Panc1 (cell line): ENCODE measurements around the gene DESI1. TPM values are rescaled to one million over a fixed set of nuclear protein-coding genes. Genes with fewer than 3 reads are reported as not detected.
"Not testable (repeated sequence)": the region's sequence is repeated elsewhere in the genome, so short reads cannot be mapped to it uniquely, and the experiment has no call there.

ENCODE experiments used
- ATAC-seq: fragments of 200-7000 bp; cut with Tn5 transposase; 2 replicates; pipeline ENCODE4 v1.9.1; 2020; ENCODE audit warnings: mild to moderate bottlenecking, moderate library complexity
- BruUV-seq: library from RNA; stranded (reverse); fragments of 400-500 nt; replicated peaks from 2 replicates; lab custom pipeline; 2021; lab: Mats Ljungman, UMichigan
- CTCF ChIA-PET: fragments of 300-600 bp; sonication (Branson Sonifier 250); formaldehyde crosslinking; loops from one replicate; lab custom pipeline; 2022; ENCODE audit warnings: antibody characterized with exemption; lab: Charles Lee
- POLR2A ChIA-PET: fragments of 300-600 bp; sonication (Branson Sonifier 250); formaldehyde crosslinking; loops from one replicate; lab custom pipeline; 2022; ENCODE audit warnings: antibody characterized with exemption; lab: Charles Lee
- DNase-seq: peaks from one replicate; pipeline ENCODE4 v3.0.0-alpha.2; 2010; ENCODE audit warnings: low read depth, low spot score
- H3K27ac ChIP-seq: 2 replicates; pipeline ENCODE4 v1.5.1; 2011; ENCODE audit warnings: mild to moderate bottlenecking, low read length, inconsistent platforms
- H3K27me3 ChIP-seq: fragments of 200-500 bp; sonication (Bioruptor generic); 2 replicates; pipeline ENCODE4 v1.6.0; 2014; ENCODE audit warnings: low read length, inconsistent platforms; ENCODE audit not compliant: control insufficient read depth, insufficient read depth
- H3K36me3 ChIP-seq: fragments of 200-500 bp; sonication (Bioruptor generic); 2 replicates; pipeline ENCODE4 v1.5.1; 2014; ENCODE audit warnings: inconsistent platforms, mild to moderate bottlenecking, low read length, moderate library complexity; ENCODE audit not compliant: control insufficient read depth, insufficient read depth
- H3K4me1 ChIP-seq: 2 replicates; pipeline ENCODE4 v1.5.1; 2011; ENCODE audit warnings: inconsistent platforms, mild to moderate bottlenecking, low read length, moderate library complexity; ENCODE audit not compliant: control insufficient read depth, insufficient read depth
- H3K4me3 ChIP-seq, 2 experiments: 2 replicates each; pipeline ENCODE4 v1.5.1; 2011 to 2012; ENCODE audit warnings: low read depth in 2 of 2, low read length in 2 of 2, mild to moderate bottlenecking in 2 of 2, inconsistent platforms in 1 of 2, moderate library complexity in 1 of 2
- H3K9me3 ChIP-seq: fragments of 200-500 bp; sonication (Bioruptor generic); 2 replicates; pipeline ENCODE4 v1.5.1; 2014; ENCODE audit warnings: low read depth, mild to moderate bottlenecking, inconsistent platforms, low read length, moderate library complexity; ENCODE audit not compliant: control insufficient read depth, insufficient read depth
- CTCF ChIP-seq: fragments of 450-650 bp; IDR thresholded peaks from 2 replicates; pipeline ENCODE4 v1.5.1; 2017; ENCODE audit warnings: mild to moderate bottlenecking
- POLR2AphosphoS5 ChIP-seq: IDR thresholded peaks from 2 replicates; pipeline ENCODE4 v1.6.1; 2012; ENCODE audit warnings: mild to moderate bottlenecking, low read depth, low read length, moderate library complexity
- REST ChIP-seq, 2 experiments: IDR thresholded peaks; 2 replicates each; pipeline ENCODE4 v1.6.1; 2011 to 2012; ENCODE audit warnings: low read depth in 2 of 2, control low read depth in 1 of 2, low read length in 1 of 2, mild to moderate bottlenecking in 1 of 2, moderate library complexity in 1 of 2; ENCODE audit not compliant: insufficient read depth in 1 of 2
- SIN3A ChIP-seq: IDR thresholded peaks from 2 replicates; pipeline ENCODE4 v1.6.1; 2012; ENCODE audit warnings: low read depth, mild to moderate bottlenecking, low read length, moderate library complexity, borderline replicate concordance; ENCODE audit not compliant: insufficient read depth
- TCF7L2 ChIP-seq: IDR thresholded peaks from 2 replicates; pipeline ENCODE4 v1.6.1; 2011; ENCODE audit warnings: mild to moderate bottlenecking, low read depth, low read length, inconsistent platforms
- in situ Hi-C: cut with HindIII; loops from 2 replicates; pipeline ENCODE4 v1.10.0; 2016; ENCODE audit warnings: low sequenced_read_pairs, low pct_unique_long_range_greater_than_20kb
- intact Hi-C: fragments of 100-400 bp; cut with micrococcal nuclease; formaldehyde crosslinking; loops from one replicate; pipeline ENCODE4 v1.10.0; 2022; ENCODE audit not compliant: unreplicated experiment
- total RNA-seq: library from RNA; stranded (reverse); gene quantifications from one replicate; pipeline ENCODE4 v1.2.1, GENCODE V29; 2021; ENCODE audit not compliant: unreplicated experiment

Gene DESI1
- total RNA-seq, 1 experiment from 2014 or later = 33.5 TPM

GRCh38 chr22:41664951-41665350 is 44.1 kb upstream of the DESI1 start:
- intact Hi-C loops = no loop called here
- Histone ChIP-seq H3K27me3 (no peaks in the 10 kb centered on the region), H3K4me1 (peaks cover 14% of the 10 kb centered on the region), H3K9me3 (no peaks in the 10 kb centered on the region), H3K4me3 (no peak overlapping the region), H3K27ac (peak overlapping the region; percentile 39; the same call in 1 of the 2 replicates), H3K36me3 (peaks cover 14% of the 10 kb centered on the region; the same call in 1 of the 2 replicates)
- in situ Hi-C loops = no loop called here
- ATAC-seq (no peak), DNase-seq (no peak)
- no TSS peak for BruUV-seq
- POLR2A ChIA-PET = no interaction called here
- TF ChIP-seq CTCF = no peak
- TF ChIP-seq TCF7L2 = no peak
- TF ChIP-seq POLR2AphosphoS5 = no peak
- no peak for TF ChIP-seq REST (IDR thresholded peaks at IDR 0.05; ENCODE audit: insufficient read depth in 1 of 2, low read depth in 2 of 2, low read length in 1 of 2)
- no peak for TF ChIP-seq SIN3A
- CTCF ChIA-PET = no interaction called here

GRCh38 chr22:41664490-41664889 is 43.6 kb upstream of the DESI1 start:
- intact Hi-C loops (no loop called here), in situ Hi-C loops (no loop called here)
- Histone ChIP-seq H3K36me3 (peaks cover 15% of the 10 kb centered on the region; the same call in 1 of the 2 replicates), H3K4me1 (peaks cover 13% of the 10 kb centered on the region), H3K27me3 (no peaks in the 10 kb centered on the region), H3K27ac (no peak overlapping the region), H3K9me3 (no peaks in the 10 kb centered on the region), H3K4me3 (no peak overlapping the region)
- no peak for TF ChIP-seq CTCF
- CTCF ChIA-PET = interaction anchor here (0.5 kb wide), 1 partner anchor 75 kb away, joined by 5 read pairs; no protein-coding TSS in a partner anchor
- ATAC-seq (no peak), DNase-seq (no peak)
- POLR2A ChIA-PET = no interaction called here
- no TSS peak for BruUV-seq

GRCh38 chr22:41663594-41663993 is 42.8 kb upstream of the DESI1 start:
- H3K36me3 ChIP-seq = peaks cover 15% of the 10 kb centered on the region; the same call in 1 of the 2 replicates
- BruUV-seq, H3K27ac ChIP-seq, H3K4me3 ChIP-seq, H3K4me1 ChIP-seq, CTCF ChIA-PET, POLR2A ChIA-PET, H3K27me3 ChIP-seq, DNase-seq, in situ Hi-C loops, intact Hi-C loops, H3K9me3 ChIP-seq, ATAC-seq: not testable (repeated sequence)
